22Rv1 (cell line): ENCODE data around the gene CDK6.

Experiments used
- H3K27ac ChIP-seq: fragments of 450-650 bp; 2 replicates; pipeline ENCODE4 v1.5.1; 2017
- CTCF ChIP-seq: fragments of 450-650 bp; IDR thresholded peaks from 2 replicates; pipeline ENCODE4 v1.5.1; 2017; ENCODE audit warnings: mild to moderate bottlenecking
- ZFX ChIP-seq: fragments of 450-650 bp; IDR thresholded peaks from 2 replicates; pipeline ENCODE4 v1.6.1; 2017; ENCODE audit warnings: antibody characterized with exemption, borderline replicate concordance

The CDK6 gene

GRCh38 chr7:92723205-92723604 is 113.2 kb downstream of the CDK6 start:
- H3K27ac ChIP-seq: no peak overlapping the region
- no peak for TF ChIP-seq ZFX

- TF ChIP-seq CTCF: no peak
- TF ChIP-seq ZFX: no peak
- H3K27ac ChIP-seq: no peak overlapping the region
Measured at GRCh38 chr7:92722541-92722940, 113.8 kb downstream of the CDK6 start.

GRCh38 chr7:92720604-92721350 is 115.6 kb downstream of the CDK6 start:
- H3K27ac ChIP-seq: no peak overlapping the region
- TF ChIP-seq CTCF (no peak), ZFX (no peak)

GRCh38 chr7:92717993-92718716 is 118.2 kb downstream of the CDK6 start:
- no peak overlapping the region for H3K27ac ChIP-seq
- TF ChIP-seq ZFX: no peak
- no peak for TF ChIP-seq CTCF

GRCh38 chr7:92717623-92717992 is 118.8 kb downstream of the CDK6 start:
- no peak for TF ChIP-seq CTCF
- TF ChIP-seq ZFX: no peak
- no peak overlapping the region for H3K27ac ChIP-seq

GRCh38 chr7:92716825-92717580 is 119.4 kb downstream of the CDK6 start:
- H3K27ac ChIP-seq: no peak overlapping the region
- TF ChIP-seq CTCF (no peak), ZFX (no peak)

GRCh38 chr7:92715963-92716362 is 120.4 kb downstream of the CDK6 start:
- no peak overlapping the region for H3K27ac ChIP-seq
- TF ChIP-seq ZFX: no peak
- TF ChIP-seq CTCF: no peak
